ES-I3 (cell line): ENCODE results near the gene DDX6.
"Not testable (repeated sequence)": the region's sequence is repeated elsewhere in the genome, so short reads cannot be mapped to it uniquely, and the experiment has no call there.

Experiments
- H3K36me3 ChIP-seq: 2 replicates; pipeline ENCODE4 v1.6.1; 2013; ENCODE audit warnings: mild to moderate bottlenecking, low read length, control low read depth, moderate library complexity; ENCODE audit not compliant: insufficient read depth
- H3K4me1 ChIP-seq: 2 replicates; pipeline ENCODE4 v1.6.1; 2013; ENCODE audit warnings: mild to moderate bottlenecking, control low read depth, low read length; ENCODE audit not compliant: insufficient read depth
- H3K9ac ChIP-seq: 2 replicates; pipeline ENCODE4 v1.6.1; 2013; ENCODE audit warnings: low read depth, mild to moderate bottlenecking, low read length, moderate library complexity
- H3K9me3 ChIP-seq: 2 replicates; pipeline ENCODE4 v1.6.1; 2013; ENCODE audit warnings: mild to moderate bottlenecking, low read length, moderate library complexity; ENCODE audit not compliant: control insufficient read depth, insufficient read depth

Gene DDX6

GRCh38 chr11:118714816-118715215, 76.1 kb downstream of the DDX6 start:
- Histone ChIP-seq H3K9ac (peak overlapping the region; percentile 29; the same call in 1 of the 2 replicates), H3K4me1 (peaks cover 11% of the 10 kb centered on the region), H3K36me3 (no peaks in the 10 kb centered on the region; the same call in 1 of the 2 replicates), H3K9me3 (no peaks in the 10 kb centered on the region; the same call in 1 of the 2 replicates)

- not testable (repeated sequence) for H3K9ac ChIP-seq, H3K9me3 ChIP-seq, H3K36me3 ChIP-seq
- peaks cover 11% of the 10 kb centered on the region for H3K4me1 ChIP-seq
These were observed 76.5 kb downstream of the DDX6 start for GRCh38 chr11:118714416-118714815.

GRCh38 chr11:118708296-118708695, 82.7 kb downstream of the DDX6 start:
- H3K36me3 ChIP-seq = no peaks in the 10 kb centered on the region; the same call in 1 of the 2 replicates
- peaks cover 4% of the 10 kb centered on the region; the same call in 1 of the 2 replicates for H3K4me1 ChIP-seq
- H3K9me3 ChIP-seq = no peaks in the 10 kb centered on the region; the same call in 1 of the 2 replicates
- no peak overlapping the region for H3K9ac ChIP-seq

DNA sequence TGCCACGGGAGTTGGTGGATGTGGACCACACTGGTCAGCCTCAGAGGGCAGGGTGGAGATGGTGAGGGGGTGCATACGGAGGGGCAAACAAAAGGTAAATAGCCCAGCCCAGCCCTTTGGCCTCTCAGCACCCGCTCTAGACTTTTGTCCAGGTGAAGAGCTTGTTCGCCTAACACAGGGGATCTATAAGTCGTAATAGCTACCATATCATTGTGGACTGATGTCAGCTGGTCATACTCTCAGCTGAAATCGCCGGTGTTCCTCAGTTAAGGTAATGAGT, 84.5 kb downstream of the DDX6 start:
- Histone ChIP-seq H3K9me3 (peaks cover 2% of the 10 kb centered on the region; the same call in 1 of the 2 replicates), H3K9ac (no peak overlapping the region), H3K36me3 (no peaks in the 10 kb centered on the region; the same call in 1 of the 2 replicates), H3K4me1 (peaks cover 4% of the 10 kb centered on the region; the same call in 1 of the 2 replicates)

GRCh38 chr11:118705791-118706545, 85.0 kb downstream of the DDX6 start:
- Histone ChIP-seq H3K36me3 (no peaks in the 10 kb centered on the region; the same call in 1 of the 2 replicates), H3K9me3 (peaks cover 2% of the 10 kb centered on the region; the same call in 1 of the 2 replicates), H3K9ac (no peak overlapping the region), H3K4me1 (peaks cover 4% of the 10 kb centered on the region; the same call in 1 of the 2 replicates)

GRCh38 chr11:118705111-118705741, 85.7 kb downstream of the DDX6 start:
- Histone ChIP-seq H3K9ac (no peak overlapping the region), H3K4me1 (peaks cover 4% of the 10 kb centered on the region; the same call in 1 of the 2 replicates), H3K9me3 (peaks cover 2% of the 10 kb centered on the region; the same call in 1 of the 2 replicates), H3K36me3 (no peaks in the 10 kb centered on the region; the same call in 1 of the 2 replicates)

DNA sequence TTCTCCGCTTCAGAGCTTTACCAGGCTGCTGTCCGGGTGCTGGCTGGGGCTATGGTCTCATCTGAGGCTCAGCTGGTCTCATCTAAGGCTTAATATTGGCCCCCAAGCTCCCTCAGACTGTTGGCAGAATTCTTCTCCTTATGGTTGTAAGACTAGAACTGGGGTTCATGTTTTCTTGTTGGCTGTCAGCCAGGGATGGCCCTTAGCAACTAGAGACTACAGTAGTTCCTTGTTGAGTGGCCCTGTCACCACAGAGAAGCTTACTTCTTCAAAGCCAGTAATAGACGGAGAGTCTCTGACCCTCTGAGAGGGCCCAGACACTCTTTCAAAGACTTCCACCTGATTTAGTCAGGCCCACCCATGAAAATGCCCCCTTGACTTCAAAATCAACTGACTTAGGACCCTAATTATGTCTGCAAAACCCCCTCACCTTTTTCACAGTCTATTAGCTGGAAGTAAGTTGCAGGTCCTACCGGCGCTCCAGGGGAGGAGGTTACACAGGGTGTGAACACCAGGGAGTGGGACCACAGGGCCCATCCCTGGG, 87.3 kb downstream of the DDX6 start:
- peaks cover 4% of the 10 kb centered on the region; the same call in 1 of the 2 replicates for H3K4me1 ChIP-seq
- peaks cover 2% of the 10 kb centered on the region; the same call in 1 of the 2 replicates for H3K9me3 ChIP-seq
- no peaks in the 10 kb centered on the region for H3K36me3 ChIP-seq
- no peak overlapping the region for H3K9ac ChIP-seq

DNA sequence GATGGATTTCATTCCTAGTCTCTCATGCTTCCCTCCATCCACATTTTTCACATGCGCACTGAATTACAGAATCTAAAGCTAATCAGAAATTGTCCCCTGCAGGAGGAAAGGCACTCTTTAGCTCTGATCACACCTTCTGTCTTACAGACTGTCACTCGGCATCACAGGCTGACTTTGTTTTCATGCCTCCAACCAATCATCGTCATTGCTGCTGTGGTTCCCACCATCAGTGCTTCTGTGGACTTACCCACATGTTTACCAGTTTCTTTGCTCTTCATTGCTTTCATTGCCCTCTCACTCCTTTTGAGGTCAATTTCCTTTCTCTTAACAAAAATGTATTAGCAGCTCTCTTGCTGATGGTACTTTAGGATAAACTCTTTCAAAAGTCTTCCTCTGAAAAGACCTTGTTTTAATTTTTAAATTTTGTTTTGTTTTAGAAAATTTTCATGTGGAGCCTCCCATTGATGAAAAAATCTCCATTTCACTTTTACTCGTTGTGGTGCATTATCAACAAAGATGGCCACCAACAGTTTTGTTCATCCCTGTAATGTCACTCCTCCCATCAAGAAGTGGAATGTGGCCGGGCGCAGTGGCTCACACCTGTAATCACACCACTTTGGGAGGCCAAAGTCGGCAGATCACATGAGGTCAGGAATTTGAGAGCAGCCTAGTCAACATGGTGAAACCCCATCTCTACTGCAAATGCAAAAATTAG, 91.3 kb downstream of the DDX6 start:
- Histone ChIP-seq H3K4me1 (no peaks in the 10 kb centered on the region; the same call in 1 of the 2 replicates), H3K9ac (no peak overlapping the region), H3K9me3 (0 out of 2 replicates have a peak, but pooled peaks cover 2% of the 10 kb centered on the region), H3K36me3 (no peaks in the 10 kb centered on the region)
